Stimulated activated CD4-positive, alpha-beta T cell treated with anti-CD3 and anti-CD28 coated beads, Interleukin-4, amount 100 ng/mL, for 4 hours (primary cell): ENCODE measurements around the gene CIC.

Experiments used
- DNase-seq, 2 experiments: peaks; one replicate each; pipeline ENCODE4 v3.0.0-alpha.2; 2020

Gene CIC

DNA sequence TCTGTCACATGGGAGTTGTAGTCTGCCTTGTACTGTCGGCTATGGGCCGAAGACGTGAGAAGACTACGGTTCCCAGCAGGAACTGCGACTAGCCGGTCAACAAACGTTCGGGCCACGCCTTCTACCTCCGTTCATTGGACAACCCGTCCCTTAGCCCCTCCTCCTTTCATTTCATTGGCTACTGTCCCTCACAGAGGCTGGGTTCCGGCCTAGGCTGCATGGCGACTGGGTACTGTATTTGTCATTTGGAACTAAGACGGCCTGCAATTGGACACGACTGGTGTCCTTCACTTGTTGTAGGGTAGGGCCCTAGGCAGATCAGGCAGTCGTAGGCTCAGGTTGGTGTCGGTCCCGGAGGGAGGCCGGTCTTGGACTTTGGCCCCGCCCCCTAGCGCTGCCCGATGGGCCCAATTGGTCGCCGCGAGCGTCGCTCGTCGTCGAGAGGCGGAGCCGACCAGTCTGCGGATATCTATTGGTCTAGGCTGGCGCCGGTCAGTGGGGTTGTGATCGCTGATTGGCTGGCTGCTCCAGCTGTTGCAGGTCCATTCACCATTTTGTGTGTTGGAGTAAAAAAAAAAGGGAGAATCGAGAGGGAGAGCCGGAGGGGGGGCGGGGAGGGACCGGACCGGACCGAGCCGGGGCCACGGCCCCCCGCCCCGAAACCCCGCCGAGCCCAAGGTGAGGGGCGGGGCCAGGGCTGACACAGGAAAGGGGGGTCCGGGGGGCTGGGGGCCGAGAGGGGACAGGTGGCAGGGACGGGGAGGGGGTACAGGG is at the start of gene CIC:
Gene CIC (plus strand): TSS at position 549 of the 774 bp plus-strand sequence. CDS start 2,532 bp downstream, outside the sequence.
- peak; percentile 98 to 99 for DNase-seq

DNA sequence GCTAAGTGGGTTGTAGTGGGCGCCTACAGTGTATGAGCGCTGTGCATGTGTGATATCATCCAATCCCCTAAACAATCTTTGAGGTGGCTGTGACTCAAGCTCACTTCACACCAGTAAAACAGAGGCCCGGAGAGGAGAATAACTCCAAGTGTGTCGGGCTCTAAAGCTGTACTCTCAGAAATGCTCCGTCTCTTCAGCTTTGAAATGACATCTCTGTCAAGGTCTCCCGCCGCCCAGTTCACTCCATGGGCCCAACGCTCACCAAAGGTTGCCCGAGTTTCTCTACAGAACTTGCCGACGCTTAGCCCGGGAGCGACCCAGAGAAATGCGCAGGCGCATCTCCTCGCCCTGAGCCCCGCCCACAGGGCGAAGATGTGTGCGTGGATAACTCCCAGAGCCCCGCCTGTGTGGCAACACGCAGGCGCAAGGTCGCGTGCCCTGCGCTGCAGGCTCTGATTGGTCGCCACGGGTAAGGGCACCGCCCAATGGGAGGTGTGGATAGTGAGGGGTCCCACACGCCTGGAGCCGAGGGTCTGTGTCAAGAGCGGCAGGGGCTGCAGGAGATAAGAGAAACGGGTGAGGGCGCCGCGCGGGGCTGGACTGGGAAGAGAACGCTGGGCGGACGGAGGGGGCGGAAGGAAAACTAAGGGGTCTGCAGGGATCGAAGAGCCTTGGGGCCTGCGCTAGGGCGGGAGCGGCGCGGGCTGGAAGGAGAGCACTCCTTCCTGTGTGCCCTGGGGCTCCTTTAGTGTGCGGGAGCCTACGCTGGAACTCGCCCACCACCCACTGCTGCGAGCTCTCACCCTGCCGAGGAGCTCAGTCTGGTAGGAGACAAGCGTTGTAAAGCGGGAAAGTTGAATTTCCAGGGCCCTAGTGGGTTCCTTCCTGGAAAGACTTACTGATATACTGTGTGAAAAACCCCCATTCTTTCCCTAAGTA is 49.0 kb upstream of the CIC start, which contains the start of gene ZNF526:
Gene ZNF526 (plus strand): TSS at position 501 of the 939 bp plus-strand sequence. CDS start 4,092 bp downstream, outside the sequence.
- DNase-seq = peak; percentile 93 to 97

DNA sequence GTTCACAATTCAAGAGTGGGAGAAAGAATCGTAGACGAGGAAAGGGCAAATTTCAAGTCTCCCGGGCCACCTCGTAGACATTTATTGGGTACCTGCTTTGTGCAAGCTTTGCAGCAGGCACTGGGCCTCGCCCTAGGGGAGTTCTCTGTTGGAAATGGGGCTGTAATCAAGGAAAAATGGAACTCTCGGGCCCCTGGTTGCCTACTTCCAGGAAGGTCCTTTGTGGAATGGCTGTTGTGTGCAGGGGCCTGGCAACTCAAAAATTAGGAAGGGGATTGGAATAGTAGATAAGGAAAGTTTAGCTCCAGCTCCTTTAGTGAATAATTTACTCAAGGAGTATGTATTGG is 48.3 kb upstream of the CIC start:
- no peak for DNase-seq

DNA sequence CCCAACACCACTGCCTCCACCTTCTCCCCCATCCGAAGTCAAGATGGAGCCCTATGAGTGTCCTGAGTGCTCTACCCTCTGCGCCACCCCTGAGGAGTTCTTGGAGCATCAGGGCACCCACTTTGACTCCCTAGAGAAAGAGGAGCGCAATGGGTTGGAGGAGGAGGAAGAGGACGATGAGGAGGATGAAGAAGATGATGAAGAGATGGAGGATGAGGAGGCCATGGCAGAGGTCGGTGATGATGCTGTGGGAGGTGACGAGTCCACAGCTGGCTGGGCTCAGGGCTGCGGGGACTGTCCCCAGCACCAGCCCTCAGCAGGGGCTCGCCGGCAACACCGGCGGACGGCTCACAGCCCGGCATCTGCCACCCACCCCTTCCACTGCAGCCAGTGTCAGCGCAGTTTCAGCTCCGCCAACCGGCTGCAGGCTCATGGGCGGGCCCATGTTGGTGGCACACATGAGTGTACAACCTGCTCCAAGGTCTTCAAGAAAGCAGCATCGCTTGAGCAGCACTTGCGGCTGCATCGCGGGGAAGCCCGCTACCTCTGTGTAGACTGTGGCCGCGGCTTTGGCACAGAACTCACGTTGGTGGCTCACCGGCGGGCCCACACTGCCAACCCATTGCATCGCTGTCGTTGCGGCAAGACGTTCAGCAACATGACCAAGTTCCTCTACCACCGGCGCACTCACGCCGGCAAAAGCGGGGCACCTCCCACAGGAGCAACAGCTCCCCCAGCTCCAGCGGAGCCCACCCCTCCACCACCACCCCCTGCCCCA is 43.9 kb upstream of the CIC start:
- no peak for DNase-seq

DNA sequence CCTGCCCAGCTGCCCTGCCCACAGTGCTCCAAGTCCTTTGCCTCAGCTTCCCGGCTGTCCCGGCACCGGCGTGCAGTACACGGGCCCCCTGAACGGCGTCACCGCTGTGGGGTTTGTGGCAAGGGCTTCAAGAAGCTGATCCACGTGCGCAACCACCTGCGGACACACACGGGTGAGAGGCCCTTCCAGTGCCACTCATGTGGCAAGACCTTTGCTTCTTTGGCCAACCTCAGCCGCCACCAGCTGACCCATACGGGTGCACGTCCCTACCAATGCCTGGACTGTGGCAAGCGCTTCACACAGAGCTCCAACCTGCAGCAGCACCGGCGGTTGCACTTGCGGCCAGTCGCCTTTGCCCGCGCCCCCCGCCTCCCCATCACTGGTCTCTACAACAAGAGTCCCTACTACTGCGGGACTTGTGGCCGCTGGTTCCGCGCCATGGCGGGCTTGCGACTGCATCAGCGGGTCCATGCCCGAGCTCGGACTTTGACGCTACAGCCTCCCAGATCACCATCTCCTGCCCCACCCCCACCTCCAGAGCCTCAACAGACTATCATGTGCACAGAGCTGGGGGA is 43.2 kb upstream of the CIC start:
- DNase-seq = no peak

DNA sequence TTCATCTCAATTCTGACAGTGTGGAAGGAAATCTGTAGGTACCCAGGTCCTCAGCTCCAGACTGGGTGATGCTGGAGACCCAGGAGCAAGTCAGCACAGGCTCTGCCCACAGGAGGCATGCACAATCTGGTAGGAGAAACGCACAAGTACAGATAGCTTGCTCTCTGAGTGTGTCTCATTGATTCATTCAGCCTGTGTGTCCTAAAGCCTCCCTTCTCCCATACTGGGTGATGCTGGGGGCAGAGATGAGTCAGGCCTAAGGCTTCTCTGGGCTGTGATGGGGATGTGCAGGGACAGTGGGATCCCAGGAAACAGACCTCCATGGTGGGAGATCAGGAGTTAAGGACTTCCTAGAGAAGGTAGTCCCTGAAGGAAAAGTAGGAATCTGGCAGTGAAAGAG is 42.2 kb upstream of the CIC start:
- no peak for DNase-seq

DNA sequence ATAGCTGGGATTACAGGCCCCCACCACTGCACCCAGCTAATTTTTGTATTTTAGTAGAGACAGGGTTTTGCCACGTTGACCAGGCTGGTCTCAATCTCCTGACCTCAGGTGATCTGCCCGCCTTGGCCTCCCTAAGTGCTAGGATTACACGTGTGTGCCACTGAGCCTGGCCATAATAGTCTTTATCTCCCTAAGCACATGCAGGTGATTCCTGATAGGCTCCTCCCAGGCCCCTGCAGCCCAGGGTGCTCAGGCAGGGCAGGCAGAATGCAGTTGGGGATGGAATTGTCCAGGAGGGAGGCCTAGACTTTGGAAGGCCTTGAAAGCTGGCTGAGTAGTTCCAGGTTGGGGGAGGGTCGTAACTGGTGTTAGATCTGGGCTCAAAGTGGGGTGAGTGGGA is 40.4 kb upstream of the CIC start:
- DNase-seq = no peak

DNA sequence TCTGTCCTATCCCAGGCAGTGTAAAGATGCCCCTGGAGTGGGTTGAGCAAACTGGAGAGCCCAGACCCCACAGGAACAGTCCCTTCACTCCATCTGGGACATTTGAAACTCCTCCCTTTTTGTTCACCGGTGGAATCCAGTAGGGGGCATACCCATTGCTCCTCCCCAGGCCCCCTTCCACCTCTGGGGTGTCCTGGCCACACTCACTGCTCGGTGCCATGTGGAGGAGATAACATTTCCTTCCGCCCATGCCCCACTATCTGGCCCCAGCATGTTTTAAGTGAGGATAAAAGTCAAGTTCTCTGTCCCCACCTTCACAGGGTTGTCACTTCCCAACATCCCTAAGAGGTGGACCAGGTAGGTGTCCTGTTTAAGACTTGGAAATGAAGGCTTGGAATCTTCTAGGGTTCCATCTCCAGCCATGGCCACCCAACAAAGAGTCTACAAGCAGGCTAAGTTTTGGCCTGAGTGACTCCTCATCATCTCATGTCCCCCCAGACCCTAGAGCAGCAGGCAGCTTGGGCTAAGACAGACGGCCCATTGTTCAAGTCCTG is 39.7 kb upstream of the CIC start:
- DNase-seq = no peak

DNA sequence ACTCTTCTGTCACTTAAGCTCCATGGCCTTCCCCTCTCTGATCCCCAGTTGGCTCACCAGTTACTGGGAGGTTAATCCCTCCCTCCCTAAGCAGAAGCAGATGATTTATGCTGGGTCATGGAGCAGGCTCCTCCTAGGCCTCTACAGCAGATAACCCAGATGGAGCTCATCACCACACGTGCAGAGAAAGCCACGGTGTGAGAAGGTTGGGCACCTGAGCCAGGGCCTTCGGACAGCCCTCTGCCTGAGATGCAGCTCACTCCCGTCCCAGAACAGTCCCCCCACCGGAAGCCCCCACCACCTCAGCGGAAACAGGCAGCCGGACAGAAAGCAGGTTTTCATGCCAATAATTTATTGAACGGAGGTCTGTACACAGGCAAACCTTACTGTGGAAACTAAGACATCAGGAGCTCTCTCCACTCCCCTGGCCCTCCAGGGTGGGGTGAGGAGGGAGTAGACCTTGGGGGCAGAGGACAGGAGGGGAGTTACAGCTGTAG is 39.1 kb upstream of the CIC start:
- no peak for DNase-seq

DNA sequence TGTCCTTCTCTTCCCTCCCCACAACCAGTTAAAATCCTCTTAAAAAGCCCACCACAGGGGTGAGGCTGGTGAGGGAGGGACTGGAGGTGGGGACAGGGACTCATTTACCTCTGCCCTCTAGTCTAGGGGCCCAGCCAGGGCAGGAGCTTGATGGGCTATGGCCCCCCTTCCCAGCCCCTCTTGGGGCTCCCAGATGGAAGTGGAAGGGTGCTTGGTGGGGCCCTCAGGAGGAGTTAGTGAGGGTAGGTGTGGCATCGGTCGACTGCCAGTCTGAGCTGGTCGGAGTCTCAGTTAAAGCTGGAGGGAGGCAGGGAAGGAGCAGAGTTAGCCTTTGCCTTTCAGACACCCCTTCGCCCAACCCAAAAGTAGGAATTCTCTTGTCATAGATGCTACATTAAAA is 38.5 kb upstream of the CIC start:
- DNase-seq = no peak

DNA sequence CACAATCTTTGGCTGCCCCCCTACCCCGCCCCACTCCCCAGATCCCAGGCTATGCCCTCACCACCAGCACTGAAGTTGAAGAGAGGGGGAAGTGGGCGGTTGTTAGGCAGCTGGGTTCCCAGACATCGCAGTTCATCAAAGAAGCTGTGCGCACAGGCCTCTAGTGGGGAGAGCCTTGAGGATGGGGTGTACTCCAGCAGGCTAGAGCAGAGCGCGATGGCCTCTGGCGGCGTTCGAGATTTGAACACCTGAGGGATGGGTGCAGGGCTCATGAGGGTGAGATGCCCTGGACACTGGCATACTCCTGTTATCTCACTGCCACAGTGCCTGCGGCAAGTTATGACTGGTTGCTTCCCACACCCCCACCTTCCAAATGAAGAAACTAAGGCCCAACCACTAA is 36.6 kb upstream of the CIC start:
- DNase-seq = no peak

DNA sequence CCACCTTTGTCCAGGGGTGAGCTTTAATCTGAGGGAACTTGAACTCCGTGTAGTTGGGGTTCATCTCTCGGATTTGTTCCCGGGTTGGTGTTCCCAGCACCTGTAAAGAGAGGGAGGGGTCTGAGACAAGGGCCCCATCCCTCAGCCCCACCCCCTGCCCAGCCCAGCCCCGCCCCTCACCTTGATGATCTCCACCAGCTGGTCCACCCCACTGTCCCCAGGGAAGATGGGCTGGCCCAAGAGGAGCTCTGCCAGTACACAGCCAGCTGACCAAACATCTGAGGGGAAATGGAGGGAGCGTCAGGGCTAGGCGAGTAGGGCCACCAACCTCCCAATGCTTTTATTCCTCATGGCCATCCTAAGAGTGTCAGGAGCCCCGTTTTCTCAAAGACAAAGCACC is 35.9 kb upstream of the CIC start:
- no peak for DNase-seq

DNA sequence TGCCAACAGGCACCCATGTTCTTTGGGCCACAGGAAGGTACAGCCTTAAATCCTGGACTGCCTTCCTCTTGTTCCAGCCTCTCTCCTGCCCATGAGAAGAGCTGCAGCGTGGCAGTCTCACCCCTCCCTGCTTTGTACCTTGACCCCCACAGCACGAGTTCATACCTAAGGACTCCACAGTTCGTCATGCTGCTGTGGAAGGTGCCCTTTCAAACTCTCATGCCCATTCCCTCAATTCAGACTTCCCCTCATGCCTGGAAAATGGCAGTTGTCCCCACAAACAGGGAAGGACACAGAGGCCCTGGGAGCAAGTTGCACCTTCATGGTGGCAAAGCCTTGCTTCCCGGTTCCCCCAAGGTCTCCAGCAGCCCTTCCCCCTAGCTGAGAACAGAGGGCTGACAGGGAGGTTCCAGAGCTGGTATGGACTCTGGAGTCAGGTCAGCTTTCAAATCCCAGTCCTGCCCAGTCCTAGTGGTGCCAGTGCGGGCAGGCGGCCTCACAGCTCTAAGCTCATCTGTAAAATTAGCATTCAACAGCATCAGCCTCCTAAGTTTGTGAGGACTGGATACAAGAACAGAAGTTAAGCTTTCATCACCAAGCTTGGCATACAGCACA is 35.3 kb upstream of the CIC start:
- no peak for DNase-seq

DNA sequence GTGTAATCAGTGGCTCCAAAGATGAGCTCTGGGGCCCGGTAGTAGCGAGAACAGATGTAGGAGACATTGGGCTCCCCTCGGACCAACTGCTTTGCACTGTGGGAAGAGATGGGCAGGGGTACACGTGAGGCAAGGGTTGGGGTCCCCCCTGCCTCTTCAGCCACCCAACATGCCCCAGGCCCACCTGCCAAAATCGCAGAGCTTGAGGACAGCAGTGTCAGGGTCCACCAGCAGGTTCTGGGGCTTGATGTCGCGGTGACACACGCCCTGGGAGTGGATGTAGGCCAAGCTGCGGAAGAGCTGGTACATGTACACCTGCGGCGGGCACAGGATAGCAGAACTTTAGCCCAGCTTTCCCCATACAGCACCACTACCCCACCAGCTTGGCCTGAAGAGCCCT is 34.7 kb upstream of the CIC start:
- no peak for DNase-seq

DNA sequence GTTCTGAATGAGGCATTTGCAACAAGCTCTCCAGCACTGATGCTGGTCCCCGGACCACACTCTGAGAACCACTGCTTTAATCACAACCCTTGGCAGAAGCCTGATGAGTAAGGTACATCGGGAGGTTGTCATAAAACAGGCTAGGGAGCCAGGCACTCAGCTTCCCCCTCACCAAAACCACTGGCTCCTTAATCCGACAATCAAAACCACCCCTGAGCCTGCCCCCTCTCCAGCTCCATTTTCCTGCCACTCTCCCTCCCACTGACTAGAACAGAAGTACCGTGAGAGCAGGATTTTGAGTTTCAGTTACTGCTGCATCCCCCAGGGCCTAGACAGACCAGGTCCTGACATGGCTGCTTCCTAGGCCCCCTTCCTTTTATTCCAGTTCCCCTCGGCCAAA is 33.9 kb upstream of the CIC start:
- DNase-seq = no peak

DNA sequence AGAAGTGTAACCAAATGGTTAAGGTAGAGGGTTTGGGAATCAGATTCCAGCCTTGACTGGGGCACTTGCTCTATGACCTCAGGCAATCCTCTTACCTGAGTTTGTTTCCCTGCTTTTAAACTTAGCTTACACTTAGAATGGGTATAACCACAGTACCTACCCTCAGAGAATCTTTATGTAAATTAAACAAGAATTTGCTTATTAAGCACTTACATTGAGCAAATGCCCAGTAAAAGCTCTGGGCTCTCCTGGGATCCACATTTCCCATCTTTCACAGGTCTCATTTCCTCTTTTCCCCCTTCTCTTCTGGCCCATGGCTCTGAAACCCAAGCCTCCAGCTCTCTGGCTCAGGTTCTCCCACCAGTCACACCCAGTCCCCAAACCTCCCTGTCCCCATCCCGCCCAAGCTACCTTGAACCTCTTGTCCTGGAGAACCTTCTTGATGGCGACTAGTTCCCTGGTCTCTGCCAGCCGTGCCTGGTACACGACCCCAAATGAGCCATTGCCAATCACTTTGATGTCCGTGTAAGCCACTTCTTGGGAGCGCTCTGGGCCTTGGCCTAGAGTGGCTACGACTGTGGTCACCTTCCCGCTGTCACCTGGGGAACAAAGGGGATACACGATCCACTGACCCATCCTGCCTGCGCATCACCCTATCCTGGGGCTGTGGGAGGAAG is 29.4 kb upstream of the CIC start:
- no peak for DNase-seq

DNA sequence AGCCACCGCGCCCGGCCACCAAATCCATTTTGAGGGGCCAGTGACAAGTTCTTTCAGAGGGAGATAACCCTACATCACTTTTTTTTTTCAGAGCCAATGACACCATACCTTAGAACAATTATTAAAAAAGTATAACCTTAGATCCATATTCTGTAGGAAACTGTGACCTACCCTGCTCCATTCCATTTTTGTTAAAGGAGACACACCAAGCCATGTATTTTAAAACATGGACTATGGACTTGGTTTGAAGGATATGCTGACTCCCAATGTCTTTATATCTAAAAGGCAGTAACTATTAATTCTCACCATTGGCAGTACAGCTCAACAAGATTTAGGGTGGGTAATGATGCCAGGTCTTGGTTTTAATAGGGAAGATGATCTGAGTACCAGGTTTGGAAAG is 27.8 kb upstream of the CIC start:
- no peak for DNase-seq

DNA sequence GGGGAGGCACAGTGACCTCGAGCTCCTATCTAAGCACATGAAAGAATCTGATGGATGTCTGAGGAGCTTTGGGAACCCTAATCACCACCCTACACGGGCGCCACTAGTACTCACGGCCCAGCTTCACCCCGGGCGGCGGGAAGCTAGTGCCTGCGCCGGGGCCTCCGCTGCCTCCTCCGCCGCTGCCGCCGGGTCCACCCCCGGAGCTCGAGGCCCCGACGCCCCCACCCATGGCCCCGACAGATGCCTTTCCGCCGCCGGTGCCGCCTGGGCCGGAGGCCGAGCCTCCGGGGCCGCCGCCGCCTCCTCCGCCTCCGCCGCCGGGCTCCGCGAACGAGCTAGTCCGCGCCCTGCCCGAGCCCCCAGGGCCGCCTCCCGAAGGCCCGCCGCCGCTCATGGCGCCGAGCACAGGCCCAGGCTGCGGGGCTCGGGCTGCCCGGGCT is 27.0 kb upstream of the CIC start:
- DNase-seq = peak in 1 of 2 experiments; percentile 42

DNA sequence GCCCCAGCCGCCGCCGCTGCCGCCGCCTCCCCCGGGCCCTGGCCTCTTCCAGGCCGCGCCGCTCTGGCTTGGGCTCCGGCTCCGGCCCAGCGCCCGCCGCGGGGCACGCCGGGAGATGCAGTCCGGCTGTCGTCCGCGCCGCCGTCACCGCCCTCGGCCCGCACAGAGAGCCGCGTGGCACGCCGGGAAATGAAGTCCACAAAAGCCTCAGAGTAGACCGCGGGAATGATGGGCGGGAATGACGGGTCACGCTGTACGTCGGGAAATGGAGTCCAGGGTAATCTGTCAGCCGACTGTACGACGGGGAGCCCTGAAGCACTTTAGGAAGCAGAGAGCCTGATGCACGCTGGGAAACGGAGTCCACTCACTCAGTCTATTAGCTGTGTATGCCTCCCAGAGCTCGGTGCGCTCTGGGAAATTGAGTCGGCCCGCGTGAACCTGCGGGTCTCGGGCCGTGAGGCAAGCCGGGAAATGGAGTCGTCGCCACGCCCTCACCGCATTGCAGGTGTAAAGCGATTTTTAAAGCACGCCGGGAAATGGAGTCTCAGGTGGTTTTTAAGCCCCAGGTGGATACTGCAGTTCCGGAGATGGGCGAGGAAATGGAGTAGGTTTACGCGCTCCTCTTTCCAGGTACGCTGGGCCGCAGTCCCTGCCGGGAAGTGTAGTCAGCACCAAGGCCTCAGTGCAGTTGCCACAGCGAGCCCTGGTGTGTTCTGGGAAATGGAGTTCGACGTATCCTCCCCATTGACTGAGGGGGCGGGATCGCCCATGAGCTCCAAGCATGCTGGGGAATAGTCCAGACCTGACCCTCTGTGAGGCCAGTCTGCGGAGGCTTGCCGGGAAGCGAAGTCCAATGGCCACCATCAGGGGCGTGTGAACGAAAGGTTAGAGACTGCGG is 26.3 kb upstream of the CIC start, which contains the start of gene GSK3A:
Gene GSK3A (minus strand): TSS at position 91 of the 898 bp plus-strand sequence. CDS start 137 bp downstream, outside the sequence.
- DNase-seq = peak; percentile 93 to 96
